Fibroblast of gingiva (primary cell): ENCODE data around the gene PSMG3.
"Not testable (repeated sequence)": the region's sequence is repeated elsewhere in the genome, so short reads cannot be mapped to it uniquely, and the experiment has no call there.

ENCODE experiments used
- DNase-seq: peaks from one replicate; pipeline ENCODE4 v3.0.0-alpha.2; 2011; ENCODE audit warnings: low read depth

The PSMG3 gene

GRCh38 chr7:1596181-1597043 is 26.6 kb upstream of the PSMG3 start:
- DNase-seq, result no peak

DNA sequence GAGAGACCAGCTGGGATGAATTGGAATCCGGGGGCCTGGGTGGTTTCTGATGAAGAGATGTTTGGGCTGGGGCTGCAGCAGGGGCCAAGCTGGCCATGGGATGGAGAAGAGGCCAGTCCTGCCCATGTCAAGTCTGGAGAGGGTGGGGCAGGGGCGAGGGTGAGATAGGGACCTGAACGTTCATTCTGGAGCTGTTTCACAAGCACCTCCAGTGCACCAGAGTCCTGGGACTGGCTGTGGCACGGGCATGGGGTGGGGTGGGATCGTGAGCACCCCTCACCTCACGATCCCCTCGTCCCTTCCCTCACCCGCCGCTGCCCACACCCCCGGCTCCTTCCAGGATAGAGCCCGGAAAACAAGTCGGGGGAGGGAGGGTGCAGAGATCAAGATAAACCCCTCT is 25.8 kb upstream of the PSMG3 start:
- no peak for DNase-seq

GRCh38 chr7:1595027-1595426 is 25.2 kb upstream of the PSMG3 start:
- DNase-seq, result no peak

- DNase-seq, result no peak
Observed at GRCh38 chr7:1593904-1594421, 24.1 kb upstream of the PSMG3 start.

DNA sequence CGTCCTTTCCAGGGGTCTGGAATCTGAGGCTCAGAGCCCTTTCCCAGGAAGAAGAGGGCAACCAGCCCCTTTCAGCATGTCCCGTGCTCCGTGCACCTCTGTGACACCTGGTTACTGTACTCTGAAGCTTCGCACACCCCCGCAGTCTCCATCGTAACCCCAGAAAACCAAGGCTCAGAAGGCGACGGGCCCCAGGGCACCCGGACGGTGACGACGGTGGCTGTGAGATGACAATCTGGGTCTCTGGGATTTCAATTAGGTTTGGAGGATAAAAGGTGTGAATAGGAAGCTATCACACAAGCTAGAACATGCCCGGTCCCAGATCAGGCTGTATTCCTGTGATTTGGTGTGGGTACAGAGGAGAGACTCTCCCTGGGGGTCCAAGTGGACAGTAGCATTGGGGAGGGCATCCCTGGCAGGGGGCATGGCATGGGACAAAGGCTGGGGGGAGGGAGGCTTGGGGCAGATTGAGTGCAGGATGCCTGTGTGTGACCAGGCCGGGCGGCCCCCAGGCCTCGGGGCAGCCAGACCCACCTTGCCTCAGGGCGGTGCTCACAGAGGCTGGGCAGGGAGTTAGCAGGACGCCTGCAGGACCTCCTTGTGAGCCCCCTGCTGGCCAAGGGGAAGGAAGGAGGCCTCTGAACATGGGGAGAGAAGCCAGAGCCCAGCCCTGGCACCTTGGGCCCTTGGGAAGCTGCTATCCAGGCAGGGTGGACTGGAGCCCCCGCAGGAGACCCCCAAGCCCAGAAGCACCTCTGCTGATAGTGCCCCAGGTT is 23.4 kb upstream of the PSMG3 start:
- no peak for DNase-seq

- no peak for DNase-seq
Observed at GRCh38 chr7:1592299-1592871, 22.6 kb upstream of the PSMG3 start.

DNA sequence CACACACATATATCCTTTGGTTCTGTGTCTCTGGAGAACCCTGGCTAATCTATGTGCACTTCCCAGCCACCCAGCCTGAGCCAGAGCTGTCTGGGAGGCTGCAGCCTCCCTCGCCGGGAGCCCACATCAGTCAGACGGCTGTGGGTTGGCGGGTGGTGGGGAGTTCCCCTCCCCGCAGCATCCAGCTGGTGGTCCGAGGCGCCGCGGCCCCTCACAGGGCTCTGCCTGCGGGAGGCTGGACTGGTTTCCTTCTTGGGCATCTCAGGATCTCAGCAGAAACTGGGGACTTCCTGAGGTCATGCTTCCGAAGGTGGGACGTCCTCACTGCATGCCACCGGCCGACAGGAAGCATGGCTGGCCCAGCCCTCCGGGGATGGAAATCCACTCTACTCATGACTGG is 22.0 kb upstream of the PSMG3 start:
- DNase-seq, result no peak

DNA sequence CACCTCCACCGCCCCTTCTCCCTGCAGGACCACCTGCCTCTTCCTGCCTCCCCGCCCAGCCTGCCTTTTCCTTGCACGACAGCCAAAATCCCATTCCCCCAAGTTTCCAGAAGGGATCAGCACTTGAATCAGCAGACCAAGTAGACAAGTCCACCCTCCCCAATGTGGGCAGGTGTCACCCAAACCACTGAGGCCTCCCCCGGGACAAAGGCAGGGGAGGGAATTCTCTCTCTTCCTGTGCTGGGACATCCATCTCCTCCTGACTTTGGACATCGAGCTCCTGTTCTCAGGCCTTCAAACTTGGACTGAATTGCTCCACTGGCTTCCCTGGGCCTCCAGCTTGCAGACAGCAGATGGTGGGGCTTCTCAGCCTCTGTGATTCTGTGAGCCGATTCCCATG is 21.6 kb upstream of the PSMG3 start:
- DNase-seq, result no peak

DNA sequence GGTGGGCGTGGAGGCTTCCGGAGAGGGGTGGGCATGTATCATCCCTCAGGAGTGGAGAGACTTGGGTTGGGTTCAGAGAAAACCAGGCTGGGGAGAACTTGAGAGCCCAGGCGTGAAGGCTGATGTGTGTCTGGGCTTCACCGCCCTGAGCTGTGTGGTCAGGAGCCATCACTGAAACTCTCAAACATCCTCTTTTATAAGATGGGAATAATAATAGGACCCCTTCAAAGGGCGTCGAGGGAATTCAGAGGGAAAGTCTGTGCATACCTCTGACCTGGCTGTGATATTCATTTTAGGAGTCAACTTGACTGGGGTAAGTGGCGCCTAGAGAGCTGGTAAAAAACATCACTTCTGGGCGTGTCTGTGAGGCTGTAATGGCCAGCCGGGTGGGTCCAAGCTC is 21.1 kb upstream of the PSMG3 start:
- no peak for DNase-seq

GRCh38 chr7:1590476-1590875 is 20.6 kb upstream of the PSMG3 start:
- DNase-seq, result no peak

GRCh38 chr7:1588978-1589377 is 19.1 kb upstream of the PSMG3 start:
- DNase-seq, result no peak

GRCh38 chr7:1587738-1588137 is 17.9 kb upstream of the PSMG3 start:
- DNase-seq, result no peak

DNA sequence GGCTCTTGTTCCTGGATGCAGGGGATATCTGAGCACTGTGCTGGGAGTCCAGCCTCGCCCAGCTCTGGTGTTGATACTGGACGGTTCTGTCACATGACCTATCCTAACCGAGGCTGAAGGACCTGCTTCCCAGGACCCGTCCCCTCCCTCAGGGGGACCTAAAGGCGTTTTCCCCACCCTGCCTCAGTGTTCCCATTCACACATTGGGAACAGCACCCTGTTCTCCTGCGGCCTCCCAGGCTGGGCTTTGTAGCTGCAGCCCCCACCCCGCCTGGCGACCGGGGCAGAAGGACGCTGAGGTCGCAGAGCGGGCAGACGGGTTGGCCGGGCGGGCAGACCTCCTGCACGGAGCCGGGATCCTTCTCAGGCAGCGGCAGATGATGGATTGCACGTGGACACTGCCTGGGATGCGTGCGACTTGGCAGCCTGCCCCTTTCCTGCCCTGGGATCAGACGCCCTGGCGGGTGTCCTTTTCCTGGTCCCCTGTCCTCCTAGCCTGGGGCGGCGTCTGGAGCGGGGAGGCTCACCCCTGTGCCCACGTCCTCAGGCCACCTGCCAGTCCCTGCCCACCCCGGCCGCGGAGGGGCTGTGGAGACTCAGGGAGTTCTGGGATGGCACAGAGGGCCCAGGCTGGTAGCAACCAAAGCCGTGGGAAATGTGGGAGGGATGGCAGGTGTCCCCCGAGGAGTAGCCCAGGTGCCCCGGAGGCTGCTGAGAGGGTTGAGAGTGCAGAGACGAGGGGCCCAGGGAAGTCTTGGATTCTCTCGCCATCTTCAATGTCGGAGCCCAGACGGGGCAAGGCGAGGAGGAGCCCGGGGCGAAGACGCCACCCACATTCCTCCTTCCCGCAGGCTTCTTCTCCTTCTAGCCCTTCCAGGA is 17.2 kb upstream of the PSMG3 start:
- no peak for DNase-seq

DNA sequence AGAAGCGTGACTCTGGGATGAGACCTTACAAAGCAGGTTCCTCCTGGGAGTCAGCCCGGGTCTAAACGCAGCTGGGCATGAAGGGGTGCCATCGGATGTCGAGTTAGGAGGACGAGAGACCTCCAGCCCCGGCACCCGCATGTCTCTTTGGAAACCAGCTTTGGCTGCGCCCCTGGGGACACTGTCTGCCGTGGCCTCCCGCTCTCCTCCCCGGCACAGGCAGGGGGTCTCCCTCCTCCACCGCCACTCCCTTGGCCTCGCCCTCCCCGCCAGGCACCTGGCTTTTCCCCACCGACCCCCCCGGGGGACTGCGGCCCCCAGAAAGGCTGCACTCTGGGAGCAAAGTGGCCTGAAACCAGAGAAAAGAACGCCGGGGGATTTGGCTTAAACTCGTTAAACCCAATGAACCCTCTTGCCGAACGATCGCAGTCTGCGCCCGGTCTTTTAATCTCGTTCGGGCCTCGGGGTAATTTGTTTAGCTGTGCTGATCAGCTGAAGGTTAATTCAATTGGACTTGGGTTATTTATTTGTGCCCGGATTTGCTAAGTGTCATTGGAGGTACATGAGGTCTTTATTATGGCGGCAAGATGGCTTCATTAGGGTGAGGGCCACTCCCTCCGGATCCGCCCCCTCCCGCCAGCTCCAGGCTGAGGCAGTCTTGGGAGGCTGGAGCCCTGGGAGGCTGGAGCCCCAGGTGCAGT is 16.4 kb upstream of the PSMG3 start:
- no peak for DNase-seq

- no peak for DNase-seq
Observed at GRCh38 chr7:1585142-1585981, 15.5 kb upstream of the PSMG3 start.

DNA sequence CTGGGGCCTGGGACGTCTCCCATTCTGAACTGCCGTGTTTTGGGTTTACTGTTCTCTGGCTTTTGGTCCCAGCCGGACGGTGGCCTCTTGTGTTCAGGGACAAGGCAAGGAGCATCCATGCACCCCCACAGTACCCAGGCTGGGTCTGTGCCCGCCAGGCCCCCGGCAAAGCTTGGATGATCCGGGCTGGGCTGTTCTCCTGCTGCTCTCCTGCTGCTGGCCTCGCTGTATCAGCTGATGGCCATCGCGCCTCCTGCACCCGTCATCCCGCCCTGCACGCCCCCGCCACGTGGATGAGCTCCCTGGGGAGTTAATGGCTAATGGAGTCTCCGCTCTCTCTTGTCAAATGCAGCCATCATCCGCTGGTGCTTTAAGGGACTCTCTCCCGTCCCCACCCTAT is 14.9 kb upstream of the PSMG3 start:
- DNase-seq, result no peak

GRCh38 chr7:1583241-1583930 is 13.6 kb upstream of the PSMG3 start:
- DNase-seq, result not testable (repeated sequence)

- no peak for DNase-seq
Observed at GRCh38 chr7:1580422-1581030, 10.7 kb upstream of the PSMG3 start.
